SK-N-SH (cell line): Measurements from ENCODE around the gene SNRNP25. TPM values are rescaled to one million over a fixed set of nuclear protein-coding genes. Genes with fewer than 3 reads are reported as not detected.
A peak's percentile ranks its signal among the peaks of the same experiment; 100 is the strongest.

Experiments used
- CTCF ChIA-PET: fragments of 300-600, 350-600 bp; formaldehyde crosslinking; extraction: SDS; loops from one replicate; lab custom pipeline; 2021; lab: Yijun Ruan, JAX
- POLR2A ChIA-PET: fragments of 350-600 bp; sonication (Branson Sonifier 250); formaldehyde crosslinking; extraction: SDS; loops from one replicate; lab custom pipeline; 2020; ENCODE audit warnings: antibody characterized with exemption, inconsistent platforms; lab: Yijun Ruan, JAX
- DNase-seq: peaks from one replicate; pipeline ENCODE4 v3.0.0; 2012
- H2AFZ ChIP-seq: fragments of 200-600 bp; sonication (generic); 2 replicates; pipeline ENCODE4 v1.8.1; 2016; ENCODE audit warnings: antibody characterized with exemption, mild to moderate bottlenecking, low read depth
- H3F3A ChIP-seq: fragments of 200-600 bp; sonication (generic); replicated peaks from 2 replicates; pipeline ENCODE3; 2016; ENCODE audit warnings: antibody characterized with exemption, mild to moderate bottlenecking; ENCODE audit not compliant: insufficient read depth
- H3K27ac ChIP-seq, 2 experiments: fragments of 200-500 bp in 1 of 2; fragments of 200-600 bp in 1 of 2; sonication (Bioruptor generic) in 1 of 2; sonication (generic), shearing (Covaris generic) in 1 of 2; 2 replicates each; pipeline versions ENCODE4 v1.5.1 to v1.6.1; 2014 to 2016; ENCODE audit warnings: low read depth in 2 of 2, inconsistent platforms in 1 of 2, low read length in 1 of 2, mild to moderate bottlenecking in 1 of 2, mixed read lengths in 1 of 2
- H3K27me3 ChIP-seq: fragments of 200-600 bp; sonication (generic), shearing (Covaris generic); 2 replicates; pipeline ENCODE4 v1.6.1; 2016; ENCODE audit warnings: mixed run types; ENCODE audit not compliant: insufficient read depth
- H3K36me3 ChIP-seq, 2 experiments: fragments of 200-500 bp in 1 of 2; fragments of 200-600 bp in 1 of 2; sonication (Bioruptor generic) in 1 of 2; sonication (generic) in 1 of 2; replicated peaks in 1 of 2; 2 replicates each; pipeline versions ENCODE3 to v1.5.1; 2014 to 2016; ENCODE audit warnings: low read length in 1 of 2, mild to moderate bottlenecking in 1 of 2; ENCODE audit not compliant: insufficient read depth in 2 of 2, control insufficient read depth in 1 of 2
- H3K4me1 ChIP-seq, 2 experiments: fragments of 200-500 bp in 1 of 2; fragments of 200-600 bp in 1 of 2; sonication (Bioruptor generic) in 1 of 2; sonication (generic), shearing (Covaris generic) in 1 of 2; 2 replicates each; pipeline versions ENCODE4 v1.5.1 to v1.6.1; 2014 to 2016; ENCODE audit warnings: low read depth in 1 of 2, low read length in 1 of 2, mixed run types in 1 of 2; ENCODE audit not compliant: insufficient read depth in 2 of 2, control insufficient read depth in 1 of 2
- H3K4me2 ChIP-seq: fragments of 200-600 bp; sonication (generic), shearing (Covaris generic); 2 replicates; pipeline ENCODE4 v1.6.1; 2017; ENCODE audit warnings: mixed run types
- H3K4me3 ChIP-seq, 2 experiments: fragments of 200-500 bp in 1 of 2; fragments of 200-600 bp in 1 of 2; sonication (Bioruptor generic) in 1 of 2; sonication (generic), shearing (Covaris generic) in 1 of 2; 2 replicates each; pipeline versions ENCODE4 v1.5.1 to v1.8.1; 2014 to 2016; ENCODE audit warnings: low read depth in 2 of 2, inconsistent platforms in 1 of 2, low read length in 1 of 2, mild to moderate bottlenecking in 1 of 2, mixed read lengths in 1 of 2, moderate library complexity in 1 of 2
- H3K79me2 ChIP-seq: fragments of 200-600 bp; sonication (generic); 2 replicates; pipeline ENCODE4 v1.8.1; 2017; ENCODE audit warnings: mild to moderate bottlenecking; ENCODE audit not compliant: insufficient read depth
- H3K9ac ChIP-seq: fragments of 200-600 bp; sonication (generic); 2 replicates; pipeline ENCODE4 v1.6.1; 2017; ENCODE audit warnings: mixed run types
- H3K9me2 ChIP-seq: fragments of 200-600 bp; sonication (generic); 2 replicates; pipeline ENCODE4 v1.6.1; 2017; ENCODE audit warnings: mixed run types
- H3K9me3 ChIP-seq: fragments of 200-600 bp; sonication (generic); 2 replicates; pipeline ENCODE4 v1.6.1; 2017; ENCODE audit warnings: mixed run types, mild to moderate bottlenecking, moderate library complexity
- H4K20me1 ChIP-seq: fragments of 200-600 bp; sonication (generic); 2 replicates; pipeline ENCODE4 v1.6.1; 2017; ENCODE audit warnings: mild to moderate bottlenecking, mixed run types; ENCODE audit not compliant: insufficient read depth
- ELF1 ChIP-seq: IDR thresholded peaks from 2 replicates; pipeline ENCODE4 v1.4.0; 2012
- GABPA ChIP-seq: IDR thresholded peaks from 2 replicates; pipeline ENCODE4 v1.4.0; 2012; ENCODE audit warnings: low read depth, mild to moderate bottlenecking
- TCF12 ChIP-seq: IDR thresholded peaks from 2 replicates; pipeline ENCODE4 v1.4.0; 2012
- WGBS: methylation state at CpG from one replicate; pipeline ENCODE4 v1.1.6; 2017; ENCODE audit warnings: low lambda C conversion rate; 5-methylcytosine and 5-hydroxymethylcytosine counted together
- polyA plus RNA-seq, 3 experiments: library from polyadenylated mRNA; depleted of rRNA; stranded (reverse); fragments of >200 nt; gene quantifications; 2 replicates each; pipeline ENCODE4 v1.2.3, GENCODE V29; 2012
- TF ChIP-seq, protein P1 (sequence below): fragments of 200-600 bp; sonication (generic); IDR thresholded peaks from 2 replicates; pipeline ENCODE4 v1.6.1; 2017; ENCODE audit warnings: antibody characterized with exemption, mild to moderate bottlenecking, moderate library complexity
- TF ChIP-seq, protein P2 (sequence below): IDR thresholded peaks from 2 replicates; pipeline ENCODE4; 2012
- TF ChIP-seq, protein P3 (sequence below): IDR thresholded peaks from 2 replicates; pipeline ENCODE4 v1.4.0; 2012; ENCODE audit warnings: low read depth

Gene SNRNP25
- polyA plus RNA-seq, 1 of the 3 experiments (the other 2 are of a cell fraction), result 73.4 TPM

DNA sequence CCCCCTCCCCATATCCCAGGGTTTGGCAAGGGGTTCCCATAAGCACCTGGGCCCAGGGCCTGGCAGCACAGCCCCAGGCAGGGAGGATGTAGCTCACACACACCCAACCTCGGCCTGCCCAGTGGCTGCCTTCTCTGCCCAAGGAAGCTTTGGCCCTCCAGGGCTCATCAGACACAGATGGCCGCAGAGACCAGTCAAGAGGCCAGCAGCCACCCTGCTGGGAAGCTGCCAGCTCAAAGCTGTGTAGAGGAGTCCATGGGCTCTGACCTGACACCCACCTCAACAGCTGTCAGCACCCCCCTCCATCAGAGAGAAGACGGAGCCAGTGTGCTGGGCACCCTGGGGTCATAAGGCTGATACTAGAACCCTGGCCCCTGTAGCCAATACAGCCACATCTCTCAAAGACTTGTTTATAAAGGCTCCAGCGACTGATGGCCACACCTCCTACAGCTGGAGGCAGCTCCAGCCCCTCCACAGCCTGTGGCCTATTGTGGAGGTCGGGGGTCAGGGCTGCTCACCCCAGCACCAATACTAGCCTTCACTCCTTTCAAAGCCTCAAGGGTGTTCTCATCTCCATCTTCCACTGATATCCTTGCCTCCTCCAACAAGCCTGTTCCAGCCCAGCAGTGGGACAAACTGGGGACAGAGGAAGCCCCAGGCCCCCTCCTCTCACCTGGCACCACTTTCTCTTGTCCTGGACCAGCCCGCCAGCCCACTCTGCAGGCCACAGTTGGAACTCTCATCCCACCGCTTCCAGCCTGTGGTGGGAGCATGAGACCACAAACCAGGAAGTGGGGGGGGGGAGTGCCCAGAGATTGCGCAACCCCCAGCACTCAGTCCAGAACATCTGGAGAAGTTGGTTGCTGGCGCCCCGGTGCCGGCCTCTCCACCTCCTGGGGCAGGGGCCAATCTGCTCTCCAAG, 22.2 kb downstream of the SNRNP25 start:
- Histone ChIP-seq H3K9me2 (no peaks in the 10 kb centered on the region), H4K20me1 (peaks cover 4% of the 10 kb centered on the region), H3K27ac (peak overlapping the region; percentile 58 to 84; a peak in 2 of 4 replicates), H2AFZ (no peak overlapping the region), H3F3A (peaks cover 8% of the 10 kb centered on the region), H3K4me3 (no peak overlapping the region), H3K9ac (no peak overlapping the region), H3K4me1 (peaks cover 23 to 60% of the 10 kb centered on the region in 2 experiments), H3K79me2 (peaks cover 33% of the 10 kb centered on the region), H3K27me3 (no peaks in the 10 kb centered on the region), H3K9me3 (no peaks in the 10 kb centered on the region), H3K4me2 (peak overlapping the region; percentile 99; the same call in 1 of the 2 replicates), H3K36me3 (peaks cover 11% of the 10 kb centered on the region in 2 experiments)
- DNase-seq, result peak; percentile 63
- 73% methylated on average over 8 of the region's 11 CpGs for WGBS
- POLR2A ChIA-PET, result interaction anchor here (0.5 to 0.6 kb wide), 2 partner anchors 12 to 146 kb away, joined by 3 read pairs; no protein-coding TSS in a partner anchor
- CTCF ChIA-PET, result interaction anchor here (0.5 to 21.2 kb wide), 8 partner anchors 10 to 367 kb away, joined by 3 to 793 read pairs (median 4); no protein-coding TSS in a partner anchor
- TF ChIP-seq, protein P1, sequence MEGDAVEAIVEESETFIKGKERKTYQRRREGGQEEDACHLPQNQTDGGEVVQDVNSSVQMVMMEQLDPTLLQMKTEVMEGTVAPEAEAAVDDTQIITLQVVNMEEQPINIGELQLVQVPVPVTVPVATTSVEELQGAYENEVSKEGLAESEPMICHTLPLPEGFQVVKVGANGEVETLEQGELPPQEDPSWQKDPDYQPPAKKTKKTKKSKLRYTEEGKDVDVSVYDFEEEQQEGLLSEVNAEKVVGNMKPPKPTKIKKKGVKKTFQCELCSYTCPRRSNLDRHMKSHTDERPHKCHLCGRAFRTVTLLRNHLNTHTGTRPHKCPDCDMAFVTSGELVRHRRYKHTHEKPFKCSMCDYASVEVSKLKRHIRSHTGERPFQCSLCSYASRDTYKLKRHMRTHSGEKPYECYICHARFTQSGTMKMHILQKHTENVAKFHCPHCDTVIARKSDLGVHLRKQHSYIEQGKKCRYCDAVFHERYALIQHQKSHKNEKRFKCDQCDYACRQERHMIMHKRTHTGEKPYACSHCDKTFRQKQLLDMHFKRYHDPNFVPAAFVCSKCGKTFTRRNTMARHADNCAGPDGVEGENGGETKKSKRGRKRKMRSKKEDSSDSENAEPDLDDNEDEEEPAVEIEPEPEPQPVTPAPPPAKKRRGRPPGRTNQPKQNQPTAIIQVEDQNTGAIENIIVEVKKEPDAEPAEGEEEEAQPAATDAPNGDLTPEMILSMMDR, result peak; percentile 27
- TF ChIP-seq ELF1 (peak; percentile 44; the same call in 1 of the 2 replicates), GABPA (no peak)

DNA sequence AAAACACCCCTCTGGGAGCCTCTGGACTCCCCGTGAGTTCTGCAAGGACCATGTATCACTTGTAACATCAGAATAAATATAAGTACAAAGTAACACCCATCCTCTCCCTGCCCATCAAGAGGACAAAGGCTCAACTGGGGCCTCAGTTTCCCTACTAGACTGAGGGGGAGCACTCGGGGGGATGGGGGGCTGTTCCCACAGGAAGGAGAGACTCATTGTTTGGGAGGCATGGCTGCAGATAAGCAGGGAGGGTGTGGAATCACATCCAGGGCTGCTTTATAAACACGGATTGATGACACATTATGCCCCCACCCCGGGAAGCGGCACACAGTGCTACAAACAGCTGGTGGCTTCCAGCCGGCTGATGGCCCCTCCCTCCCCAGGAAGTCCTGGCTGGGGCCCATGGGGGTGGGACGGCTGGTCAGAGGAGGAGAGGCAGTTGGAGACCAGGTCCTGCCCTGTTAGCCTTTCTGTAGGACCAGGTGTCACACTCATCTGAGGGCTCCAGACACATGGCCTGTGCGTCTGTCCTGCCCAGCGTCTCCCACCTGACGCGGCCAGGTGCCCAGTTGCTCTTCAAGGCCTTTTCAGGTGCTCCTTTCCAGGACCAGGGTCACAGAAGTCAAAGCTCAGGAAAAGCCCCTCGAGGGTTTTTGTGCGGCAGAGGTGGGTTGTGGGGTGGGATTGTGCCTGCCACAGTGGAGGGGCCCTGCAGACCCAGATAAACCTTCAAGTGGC, 23.1 kb downstream of the SNRNP25 start:
- peak overlapping the region; percentile 77 for H3K9ac ChIP-seq
- peak overlapping the region; percentile 58 to 84; a peak in 3 of 4 replicates for H3K27ac ChIP-seq
- ChIA-PET POLR2A (interaction anchor here (1.2 kb wide), 1 partner anchor 11 kb away, joined by 4 read pairs; no protein-coding TSS in a partner anchor), CTCF (interaction anchor here (1.0 to 3.7 kb wide), 8 partner anchors 11 to 50 kb away, joined by 3 to 35 read pairs (median 5); no protein-coding TSS in a partner anchor)
- no peak overlapping the region for H2AFZ ChIP-seq
- no peaks in the 10 kb centered on the region for H4K20me1 ChIP-seq
- H3K9me3 ChIP-seq, result no peaks in the 10 kb centered on the region
- no peaks in the 10 kb centered on the region for H3K9me2 ChIP-seq
- TF ChIP-seq, protein P2, sequence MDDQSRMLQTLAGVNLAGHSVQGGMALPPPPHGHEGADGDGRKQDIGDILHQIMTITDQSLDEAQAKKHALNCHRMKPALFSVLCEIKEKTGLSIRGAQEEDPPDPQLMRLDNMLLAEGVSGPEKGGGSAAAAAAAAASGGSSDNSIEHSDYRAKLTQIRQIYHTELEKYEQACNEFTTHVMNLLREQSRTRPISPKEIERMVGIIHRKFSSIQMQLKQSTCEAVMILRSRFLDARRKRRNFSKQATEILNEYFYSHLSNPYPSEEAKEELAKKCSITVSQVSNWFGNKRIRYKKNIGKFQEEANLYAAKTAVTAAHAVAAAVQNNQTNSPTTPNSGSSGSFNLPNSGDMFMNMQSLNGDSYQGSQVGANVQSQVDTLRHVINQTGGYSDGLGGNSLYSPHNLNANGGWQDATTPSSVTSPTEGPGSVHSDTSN, result peak; percentile 25; the same call in 1 of the 2 replicates
- TF ChIP-seq TCF12 (peak; percentile 23; the same call in 1 of the 2 replicates), ELF1 (peak; percentile 22; the same call in 1 of the 2 replicates)
- TF ChIP-seq, protein P3, sequence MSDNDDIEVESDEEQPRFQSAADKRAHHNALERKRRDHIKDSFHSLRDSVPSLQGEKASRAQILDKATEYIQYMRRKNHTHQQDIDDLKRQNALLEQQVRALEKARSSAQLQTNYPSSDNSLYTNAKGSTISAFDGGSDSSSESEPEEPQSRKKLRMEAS, result no peak
- TF ChIP-seq, all 33 proteins: peak for 3
- H3K27me3 ChIP-seq, result no peaks in the 10 kb centered on the region
- 58% methylated on average over 11 of the region's 13 CpGs for WGBS
- peak overlapping the region; percentile 99 for H3K4me2 ChIP-seq
- DNase-seq, result no peak
- peaks cover 11 to 13% of the 10 kb centered on the region in 2 experiments for H3K36me3 ChIP-seq
- peaks cover 25% of the 10 kb centered on the region for H3K79me2 ChIP-seq
- H3F3A ChIP-seq, result peaks cover 8% of the 10 kb centered on the region
- H3K4me3 ChIP-seq, result peak overlapping the region; percentile 76 to 92
- peaks cover 23 to 57% of the 10 kb centered on the region in 2 experiments for H3K4me1 ChIP-seq
